Memory B cell (primary cell): ENCODE data around the gene HMCES.
"Not testable (repeated sequence)": the region's sequence is repeated elsewhere in the genome, so short reads cannot be mapped to it uniquely, and the experiment has no call there.

Experiments
- ATAC-seq: fragments of 150-1000 bp; cut with Tn5 transposase; 2 replicates; pipeline ENCODE4 v1.10.0; 2021; ENCODE audit warnings: low read depth, mild to moderate bottlenecking, moderate library complexity
- DNase-seq, 2 donors: peaks; one replicate each; pipeline ENCODE4 v3.0.0; 2022; ENCODE audit warnings: low spot score in 2 of 2
- H3K27ac Mint-ChIP-seq: one replicate; pipeline ENCODE4 v1.8.0; 2022; ENCODE audit warnings: mild to moderate bottlenecking, moderate library complexity, mixed read lengths
- H3K27me3 Mint-ChIP-seq: one replicate; pipeline ENCODE4 v1.8.0; 2022; ENCODE audit warnings: mixed read lengths
- H3K36me3 Mint-ChIP-seq: one replicate; pipeline ENCODE4 v1.8.0; 2022; ENCODE audit warnings: mild to moderate bottlenecking, mixed read lengths
- H3K4me1 Mint-ChIP-seq: one replicate; pipeline ENCODE4 v1.8.0; 2022; ENCODE audit warnings: mixed read lengths
- H3K4me3 Mint-ChIP-seq: one replicate; pipeline ENCODE4 v1.8.0; 2022; ENCODE audit warnings: mild to moderate bottlenecking, moderate library complexity, mixed read lengths
- H3K9me3 Mint-ChIP-seq: one replicate; pipeline ENCODE4 v1.8.0; 2022; ENCODE audit warnings: mixed read lengths

The HMCES gene

GRCh38 chr3:129278439-129278965 lies at the start of gene HMCES:
HMCES (plus strand) TSS chr3:129278870; CDS start chr3:129279733, 863 bp downstream.
- peaks cover 22% of the 10 kb centered on the region for H3K36me3 Mint-ChIP-seq
- no peaks in the 10 kb centered on the region for H3K27me3 Mint-ChIP-seq
- H3K4me3 Mint-ChIP-seq = peak within 1 kb of the TSS; percentile 96
- DNase-seq (peak; percentile 84 to 87), ATAC-seq (peak; percentile 67)
- H3K4me1 Mint-ChIP-seq = peaks cover 53% of the 10 kb centered on the region
- H3K9me3 Mint-ChIP-seq = no peaks in the 10 kb centered on the region
- H3K27ac Mint-ChIP-seq = peak within 1 kb of the TSS; percentile 91

GRCh38 chr3:129228891-129229585 lies 49.6 kb upstream of the HMCES start:
- DNase-seq (no peak), ATAC-seq (no peak)
- Mint-ChIP-seq H3K9me3 (no peaks in the 10 kb centered on the region), H3K4me3 (no peak overlapping the region), H3K4me1 (peaks cover 36% of the 10 kb centered on the region), H3K27me3 (no peaks in the 10 kb centered on the region), H3K27ac (no peak overlapping the region), H3K36me3 (no peaks in the 10 kb centered on the region)

GRCh38 chr3:129230311-129231019 lies 48.2 kb upstream of the HMCES start:
- no peak for ATAC-seq
- Mint-ChIP-seq H3K4me1 (peaks cover 37% of the 10 kb centered on the region), H3K4me3 (no peak overlapping the region), H3K9me3 (no peaks in the 10 kb centered on the region), H3K27ac (peak overlapping the region; percentile 14), H3K27me3 (no peaks in the 10 kb centered on the region), H3K36me3 (no peaks in the 10 kb centered on the region)
- DNase-seq = no peak

- Mint-ChIP-seq H3K9me3 (no peaks in the 10 kb centered on the region), H3K27me3 (no peaks in the 10 kb centered on the region), H3K36me3 (no peaks in the 10 kb centered on the region), H3K4me3 (no peak overlapping the region), H3K4me1 (peaks cover 37% of the 10 kb centered on the region), H3K27ac (peak overlapping the region; percentile 79)
- DNase-seq = no peak
- ATAC-seq = no peak
These were observed 47.1 kb upstream of the HMCES start for GRCh38 chr3:129231331-129232119.

GRCh38 chr3:129233538-129233937 lies 45.1 kb upstream of the HMCES start:
- DNase-seq = peak; percentile 50 to 84
- no peaks in the 10 kb centered on the region for H3K36me3 Mint-ChIP-seq
- H3K4me3 Mint-ChIP-seq = peak overlapping the region; percentile 6
- no peaks in the 10 kb centered on the region for H3K9me3 Mint-ChIP-seq
- ATAC-seq = peak; percentile 94
- H3K4me1 Mint-ChIP-seq = peaks cover 32% of the 10 kb centered on the region
- H3K27me3 Mint-ChIP-seq = no peaks in the 10 kb centered on the region
- H3K27ac Mint-ChIP-seq = peak overlapping the region; percentile 88

- H3K36me3 Mint-ChIP-seq = no peaks in the 10 kb centered on the region
- DNase-seq (no peak), ATAC-seq (no peak)
- peaks cover 31% of the 10 kb centered on the region for H3K4me1 Mint-ChIP-seq
- no peaks in the 10 kb centered on the region for H3K27me3 Mint-ChIP-seq
- no peaks in the 10 kb centered on the region for H3K9me3 Mint-ChIP-seq
- no peak overlapping the region for H3K4me3 Mint-ChIP-seq
- peak overlapping the region; percentile 16 for H3K27ac Mint-ChIP-seq
These were observed 44.2 kb upstream of the HMCES start for GRCh38 chr3:129234441-129234840.

- Mint-ChIP-seq H3K4me3 (no peak overlapping the region), H3K27me3 (no peaks in the 10 kb centered on the region), H3K27ac (peak overlapping the region; percentile 38), H3K9me3 (no peaks in the 10 kb centered on the region), H3K4me1 (peaks cover 32% of the 10 kb centered on the region), H3K36me3 (no peaks in the 10 kb centered on the region)
- ATAC-seq = no peak
- DNase-seq = no peak
These were observed 43.2 kb upstream of the HMCES start for GRCh38 chr3:129235344-129235917.

GRCh38 chr3:129238945-129239705 lies 39.5 kb upstream of the HMCES start:
- Mint-ChIP-seq H3K4me1 (peaks cover 17% of the 10 kb centered on the region), H3K27me3 (no peaks in the 10 kb centered on the region), H3K4me3 (peak overlapping the region; percentile 6), H3K27ac (peak overlapping the region; percentile 24), H3K36me3 (no peaks in the 10 kb centered on the region), H3K9me3 (peaks cover 2% of the 10 kb centered on the region)
- DNase-seq = no peak
- peak; percentile 83 for ATAC-seq

- H3K27ac Mint-ChIP-seq = no peak overlapping the region
- peak overlapping the region; percentile 61 for H3K4me3 Mint-ChIP-seq
- ATAC-seq (no peak), DNase-seq (no peak)
- peaks cover 13% of the 10 kb centered on the region for H3K4me1 Mint-ChIP-seq
- no peaks in the 10 kb centered on the region for H3K36me3 Mint-ChIP-seq
- no peaks in the 10 kb centered on the region for H3K27me3 Mint-ChIP-seq
- H3K9me3 Mint-ChIP-seq = peaks cover 2% of the 10 kb centered on the region
These were observed 38.7 kb upstream of the HMCES start for GRCh38 chr3:129239991-129240390.

GRCh38 chr3:129240436-129240835 lies 38.2 kb upstream of the HMCES start:
- H3K9me3 Mint-ChIP-seq = peaks cover 2% of the 10 kb centered on the region
- no peaks in the 10 kb centered on the region for H3K36me3 Mint-ChIP-seq
- ATAC-seq = no peak
- H3K27me3 Mint-ChIP-seq = no peaks in the 10 kb centered on the region
- no peak for DNase-seq
- no peak overlapping the region for H3K27ac Mint-ChIP-seq
- no peak overlapping the region for H3K4me3 Mint-ChIP-seq
- H3K4me1 Mint-ChIP-seq = peaks cover 13% of the 10 kb centered on the region

- no peak overlapping the region for H3K4me3 Mint-ChIP-seq
- H3K27me3 Mint-ChIP-seq = no peaks in the 10 kb centered on the region
- ATAC-seq = no peak
- peaks cover 11% of the 10 kb centered on the region for H3K4me1 Mint-ChIP-seq
- peaks cover 2% of the 10 kb centered on the region for H3K9me3 Mint-ChIP-seq
- no peak overlapping the region for H3K27ac Mint-ChIP-seq
- no peak for DNase-seq
- H3K36me3 Mint-ChIP-seq = no peaks in the 10 kb centered on the region
These were observed 33.5 kb upstream of the HMCES start for GRCh38 chr3:129245141-129245540.

- H3K36me3 Mint-ChIP-seq, H3K4me3 Mint-ChIP-seq, H3K9me3 Mint-ChIP-seq, H3K27me3 Mint-ChIP-seq, H3K27ac Mint-ChIP-seq: not testable (repeated sequence)
- ATAC-seq (peak; percentile 83), DNase-seq (peak; percentile 56 to 80)
- H3K4me1 Mint-ChIP-seq = peaks cover 15% of the 10 kb centered on the region
These were observed 32.9 kb upstream of the HMCES start for GRCh38 chr3:129245641-129246306.

GRCh38 chr3:129246636-129247035 lies 32.0 kb upstream of the HMCES start:
- peaks cover 15% of the 10 kb centered on the region for H3K4me1 Mint-ChIP-seq
- H3K4me3 Mint-ChIP-seq = no peak overlapping the region
- H3K27me3 Mint-ChIP-seq = no peaks in the 10 kb centered on the region
- H3K36me3 Mint-ChIP-seq = no peaks in the 10 kb centered on the region
- DNase-seq = no peak
- H3K27ac Mint-ChIP-seq = no peak overlapping the region
- ATAC-seq = no peak
- H3K9me3 Mint-ChIP-seq = peaks cover 2% of the 10 kb centered on the region
